NCI-H187 treated with DMSO at 0.1 percent for 48 hours (cell line): Measurements from ENCODE around the gene CNTNAP4.

ENCODE experiments used
- DNase-seq: peaks from one replicate; lab custom pipeline; 2025; lab: John Stamatoyannopoulos, UW

Gene CNTNAP4

GRCh38 chr16:76490036-76490639, 212.9 kb downstream of the CNTNAP4 start:
- no peak for DNase-seq

- DNase-seq, result no peak
Observed at GRCh38 chr16:76500006-76500405, 222.8 kb downstream of the CNTNAP4 start.

- DNase-seq, result no peak
Observed at GRCh38 chr16:76502063-76502462, 224.9 kb downstream of the CNTNAP4 start.

GRCh38 chr16:76502555-76502954, 225.4 kb downstream of the CNTNAP4 start:
- no peak for DNase-seq

GRCh38 chr16:76503091-76503490, 225.9 kb downstream of the CNTNAP4 start:
- DNase-seq, result no peak

- no peak for DNase-seq
Observed at GRCh38 chr16:76511203-76511602, 234.0 kb downstream of the CNTNAP4 start.

GRCh38 chr16:76518781-76519180, 241.6 kb downstream of the CNTNAP4 start:
- DNase-seq, result no peak

- no peak for DNase-seq
Observed at GRCh38 chr16:76524356-76524755, 247.2 kb downstream of the CNTNAP4 start.

- no peak for DNase-seq
Observed at GRCh38 chr16:76524769-76525168, 247.6 kb downstream of the CNTNAP4 start.

- DNase-seq, result no peak
Observed at GRCh38 chr16:76527244-76527643, 250.0 kb downstream of the CNTNAP4 start.

- no peak for DNase-seq
Observed at GRCh38 chr16:76529120-76529519, 251.9 kb downstream of the CNTNAP4 start.

GRCh38 chr16:76531236-76531635, 254.0 kb downstream of the CNTNAP4 start:
- no peak for DNase-seq

- DNase-seq, result no peak
Observed at GRCh38 chr16:76532188-76532973, 255.2 kb downstream of the CNTNAP4 start.

GRCh38 chr16:76539609-76540008, 262.4 kb downstream of the CNTNAP4 start:
- no peak for DNase-seq

- DNase-seq, result no peak
Observed at GRCh38 chr16:76541070-76541469, 263.9 kb downstream of the CNTNAP4 start.

GRCh38 chr16:76565542-76565941, 288.3 kb downstream of the CNTNAP4 start:
- DNase-seq, result no peak

GRCh38 chr16:76571755-76572154, 294.6 kb downstream of the CNTNAP4 start:
- DNase-seq, result no peak

GRCh38 chr16:76573281-76573680, 296.1 kb downstream of the CNTNAP4 start:
- DNase-seq, result no peak

- no peak for DNase-seq
Observed at GRCh38 chr16:76574651-76575050, 297.4 kb downstream of the CNTNAP4 start.

GRCh38 chr16:76576526-76576925, 299.3 kb downstream of the CNTNAP4 start:
- DNase-seq, result no peak

GRCh38 chr16:76577003-76577402, 299.8 kb downstream of the CNTNAP4 start:
- no peak for DNase-seq

GRCh38 chr16:76579277-76579922, 302.2 kb downstream of the CNTNAP4 start:
- no peak for DNase-seq

- DNase-seq, result peak; percentile 49
Observed at GRCh38 chr16:76583466-76583865, 306.3 kb downstream of the CNTNAP4 start.
